Measurements from ENCODE around the gene KLHL25. TPM values are rescaled to one million over a fixed set of nuclear protein-coding genes. Genes with fewer than 3 reads are reported as not detected.

KLHL25 gene
- total RNA-seq, 1 experiment from 2014 or later, result 9.5 TPM

- no peaks in the 10 kb centered on the region for H3K4me1 ChIP-seq
- H3K27me3 ChIP-seq, result no peaks in the 10 kb centered on the region
- H3K27ac ChIP-seq, result no peak overlapping the region
- H3K4me3 ChIP-seq, result no peak overlapping the region
- DNase-seq, result no peak
- no peaks in the 10 kb centered on the region for H3K36me3 ChIP-seq
- H3K9me3 ChIP-seq (replicated peaks), result no peaks in the 10 kb centered on the region
Observed at GRCh38 chr15:85777250-85778106, 17.2 kb downstream of the KLHL25 start.

GRCh38 chr15:85773970-85774369 lies 20.8 kb downstream of the KLHL25 start:
- H3K27me3 ChIP-seq, result no peaks in the 10 kb centered on the region
- H3K9me3 ChIP-seq (replicated peaks), result no peaks in the 10 kb centered on the region
- no peak for DNase-seq
- H3K36me3 ChIP-seq, result no peaks in the 10 kb centered on the region
- H3K4me3 ChIP-seq, result no peak overlapping the region
- no peak overlapping the region for H3K27ac ChIP-seq
- no peaks in the 10 kb centered on the region for H3K4me1 ChIP-seq

- DNase-seq, result no peak
Observed at GRCh38 chr15:85773249-85773648, 21.5 kb downstream of the KLHL25 start.

GRCh38 chr15:85772668-85773067 lies 22.1 kb downstream of the KLHL25 start:
- peaks cover 5% of the 10 kb centered on the region; the same call in 1 of the 2 replicates for H3K36me3 ChIP-seq
- no peak overlapping the region for H3K4me3 ChIP-seq
- H3K4me1 ChIP-seq, result no peaks in the 10 kb centered on the region
- no peaks in the 10 kb centered on the region for H3K27me3 ChIP-seq
- no peak overlapping the region for H3K27ac ChIP-seq
- no peaks in the 10 kb centered on the region for H3K9me3 ChIP-seq (replicated peaks)
- no peak for DNase-seq

More at GRCh38 chr15:85773249-85773648, 21.5 kb downstream of the KLHL25 start:
- Histone ChIP-seq H3K27ac (no peak overlapping the region), H3K4me3 (no peak overlapping the region), H3K9me3 (replicated peaks) (no peaks in the 10 kb centered on the region), H3K36me3 (0 out of 2 replicates have a peak, but pooled peaks cover 2% of the 10 kb centered on the region), H3K4me1 (no peaks in the 10 kb centered on the region), H3K27me3 (no peaks in the 10 kb centered on the region)

- Histone ChIP-seq H3K4me3 (no peak overlapping the region), H3K27me3 (no peaks in the 10 kb centered on the region), H3K27ac (no peak overlapping the region), H3K9me3 (replicated peaks) (no peaks in the 10 kb centered on the region), H3K36me3 (peaks cover 5% of the 10 kb centered on the region; the same call in 1 of the 2 replicates), H3K4me1 (no peaks in the 10 kb centered on the region)
- no peak for DNase-seq
Observed at GRCh38 chr15:85771781-85772445, 22.8 kb downstream of the KLHL25 start.

GRCh38 chr15:85771271-85771670 lies 23.5 kb downstream of the KLHL25 start:
- Histone ChIP-seq H3K4me1 (no peaks in the 10 kb centered on the region), H3K4me3 (no peak overlapping the region), H3K36me3 (peaks cover 5% of the 10 kb centered on the region; the same call in 1 of the 2 replicates), H3K9me3 (replicated peaks) (no peaks in the 10 kb centered on the region), H3K27me3 (no peaks in the 10 kb centered on the region), H3K27ac (no peak overlapping the region)
- DNase-seq, result no peak

- Histone ChIP-seq H3K36me3 (peaks cover 5% of the 10 kb centered on the region; the same call in 1 of the 2 replicates), H3K4me3 (no peak overlapping the region), H3K9me3 (replicated peaks) (no peaks in the 10 kb centered on the region), H3K4me1 (no peaks in the 10 kb centered on the region), H3K27me3 (no peaks in the 10 kb centered on the region), H3K27ac (no peak overlapping the region)
- DNase-seq, result no peak
Observed at GRCh38 chr15:85770096-85771041, 24.4 kb downstream of the KLHL25 start.

GRCh38 chr15:85769182-85769900 lies 25.4 kb downstream of the KLHL25 start:
- Histone ChIP-seq H3K36me3 (peaks cover 5% of the 10 kb centered on the region; the same call in 1 of the 2 replicates), H3K4me1 (no peaks in the 10 kb centered on the region), H3K9me3 (replicated peaks) (no peaks in the 10 kb centered on the region), H3K4me3 (no peak overlapping the region), H3K27me3 (no peaks in the 10 kb centered on the region), H3K27ac (no peak overlapping the region)
- no peak for DNase-seq

GRCh38 chr15:85768595-85769168 lies 26.0 kb downstream of the KLHL25 start:
- Histone ChIP-seq H3K27me3 (no peaks in the 10 kb centered on the region), H3K27ac (no peak overlapping the region), H3K9me3 (replicated peaks) (no peaks in the 10 kb centered on the region), H3K36me3 (peaks cover 5% of the 10 kb centered on the region; the same call in 1 of the 2 replicates), H3K4me3 (no peak overlapping the region), H3K4me1 (no peaks in the 10 kb centered on the region)
- no peak for DNase-seq

- no peak for DNase-seq
- Histone ChIP-seq H3K27ac (no peak overlapping the region), H3K27me3 (no peaks in the 10 kb centered on the region), H3K9me3 (replicated peaks) (no peaks in the 10 kb centered on the region), H3K4me3 (no peak overlapping the region), H3K4me1 (peaks cover 4% of the 10 kb centered on the region), H3K36me3 (peaks cover 5% of the 10 kb centered on the region; the same call in 1 of the 2 replicates)
Observed at GRCh38 chr15:85767785-85768529, 26.8 kb downstream of the KLHL25 start.

- H3K36me3 ChIP-seq, result peaks cover 5% of the 10 kb centered on the region; the same call in 1 of the 2 replicates
- no peak for DNase-seq
- H3K27ac ChIP-seq, result no peak overlapping the region
- H3K27me3 ChIP-seq, result no peaks in the 10 kb centered on the region
- no peak overlapping the region for H3K4me3 ChIP-seq
- H3K9me3 ChIP-seq (replicated peaks), result no peaks in the 10 kb centered on the region
- H3K4me1 ChIP-seq, result peaks cover 15% of the 10 kb centered on the region
Observed at GRCh38 chr15:85766001-85766831, 28.5 kb downstream of the KLHL25 start.

- H3K27me3 ChIP-seq, result no peaks in the 10 kb centered on the region
- no peak for DNase-seq
- H3K4me1 ChIP-seq, result peaks cover 15% of the 10 kb centered on the region
- H3K9me3 ChIP-seq (replicated peaks), result no peaks in the 10 kb centered on the region
- no peak overlapping the region for H3K4me3 ChIP-seq
- H3K27ac ChIP-seq, result no peak overlapping the region
- peaks cover 5% of the 10 kb centered on the region; the same call in 1 of the 2 replicates for H3K36me3 ChIP-seq
Observed at GRCh38 chr15:85764649-85765277, 30.0 kb downstream of the KLHL25 start.

Measured in SJCRH30 (cell line).